GM18867 (cell line): ENCODE measurements around the gene MYO16.
"Not testable (repeated sequence)": the region's sequence is repeated elsewhere in the genome, so short reads cannot be mapped to it uniquely, and the experiment has no call there.

ENCODE experiments used
- ATAC-seq: cut with Tn5 transposase; IDR thresholded peaks from one replicate; pipeline ENCODE4 v1.9.1; 2021; ENCODE audit warnings: mild to moderate bottlenecking, moderate library complexity; ENCODE audit not compliant: unreplicated experiment

The MYO16 gene

DNA sequence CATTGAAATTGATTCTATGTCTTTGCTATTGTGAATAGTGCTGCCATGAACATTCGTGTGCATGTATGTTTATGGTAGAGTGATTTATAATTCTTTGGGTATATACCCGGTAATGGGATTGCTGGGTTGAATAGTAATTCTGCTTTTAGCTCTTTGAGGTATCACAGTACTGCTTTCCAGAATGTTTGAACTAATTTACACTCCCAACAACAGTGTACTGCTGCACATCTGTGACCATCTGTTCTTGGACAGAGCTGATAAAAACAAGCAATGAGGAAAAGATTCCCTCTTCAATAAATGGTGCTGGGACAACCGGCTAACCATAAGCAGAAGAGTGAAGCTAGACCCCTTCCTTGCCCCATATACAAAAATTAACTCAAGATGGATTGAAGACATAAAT is 231.0 kb downstream of the MYO16 start:
- no peak for ATAC-seq

DNA sequence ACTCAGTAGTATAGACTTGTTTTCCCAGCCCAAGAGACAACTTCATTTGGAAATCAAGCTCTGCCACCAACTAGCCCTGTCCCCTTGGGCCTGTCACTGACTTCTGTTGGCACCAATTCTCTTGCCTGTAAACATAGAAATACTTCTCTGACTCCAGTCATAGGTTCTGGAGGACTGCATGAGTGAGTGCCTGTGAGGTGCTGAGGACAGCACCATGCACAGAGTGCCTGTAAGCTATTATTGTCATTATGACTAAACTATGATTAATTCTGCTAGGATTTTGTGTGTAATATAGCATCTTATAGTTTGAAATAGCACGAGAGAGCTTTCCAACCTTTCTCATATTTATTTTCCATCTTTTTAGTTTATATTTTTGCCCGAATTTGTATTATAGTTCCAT is 247.9 kb downstream of the MYO16 start:
- ATAC-seq: no peak

DNA sequence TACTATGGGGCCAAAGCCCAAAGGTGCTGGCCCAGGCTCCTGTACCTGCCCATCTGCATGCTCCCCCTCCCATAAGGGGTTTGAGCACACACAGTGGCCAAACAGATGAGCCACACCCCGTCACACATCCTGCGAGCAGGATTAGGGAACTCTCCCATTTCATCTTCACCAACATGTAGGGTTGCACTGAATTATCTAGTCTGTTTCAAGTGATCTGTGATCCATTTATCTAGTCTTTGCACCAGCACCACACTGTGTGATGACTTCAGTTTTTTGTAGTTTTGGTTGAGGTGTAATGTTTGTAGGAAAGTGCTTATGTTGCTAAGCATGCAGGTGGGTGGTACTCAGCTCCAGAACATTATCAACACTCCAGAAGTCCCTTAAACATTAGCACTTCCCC is 249.3 kb downstream of the MYO16 start:
- ATAC-seq: no peak

DNA sequence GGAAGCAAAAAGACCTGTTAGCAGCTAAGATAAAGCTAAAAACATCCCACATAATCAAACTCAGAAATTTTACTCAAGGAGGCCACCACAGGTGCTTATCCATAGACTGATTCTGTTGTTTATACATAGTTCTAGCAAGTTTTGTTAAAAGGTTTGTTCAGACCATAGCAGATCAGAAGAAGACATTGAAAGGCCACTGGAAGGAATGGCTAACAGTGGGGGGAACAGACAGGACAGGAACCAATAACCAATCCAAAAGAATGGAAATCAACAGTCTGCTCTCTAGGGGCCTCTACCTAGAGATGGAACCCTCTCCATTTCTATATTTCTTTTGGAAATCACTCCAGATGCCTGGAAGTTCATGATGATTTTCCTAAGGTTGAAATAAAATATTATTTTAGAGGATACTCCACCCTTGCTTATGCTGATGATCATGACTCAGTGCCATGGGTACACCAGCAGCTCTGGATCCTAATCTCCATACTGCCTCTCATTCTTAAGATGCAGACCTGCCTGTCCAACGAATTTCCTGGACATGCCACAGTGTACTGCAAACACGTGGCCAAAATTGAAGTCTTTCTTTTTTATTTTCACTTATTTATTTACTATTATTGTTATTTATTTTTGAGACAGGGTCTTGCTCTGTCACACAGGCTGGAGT is 260.0 kb downstream of the MYO16 start:
- no peak for ATAC-seq

DNA sequence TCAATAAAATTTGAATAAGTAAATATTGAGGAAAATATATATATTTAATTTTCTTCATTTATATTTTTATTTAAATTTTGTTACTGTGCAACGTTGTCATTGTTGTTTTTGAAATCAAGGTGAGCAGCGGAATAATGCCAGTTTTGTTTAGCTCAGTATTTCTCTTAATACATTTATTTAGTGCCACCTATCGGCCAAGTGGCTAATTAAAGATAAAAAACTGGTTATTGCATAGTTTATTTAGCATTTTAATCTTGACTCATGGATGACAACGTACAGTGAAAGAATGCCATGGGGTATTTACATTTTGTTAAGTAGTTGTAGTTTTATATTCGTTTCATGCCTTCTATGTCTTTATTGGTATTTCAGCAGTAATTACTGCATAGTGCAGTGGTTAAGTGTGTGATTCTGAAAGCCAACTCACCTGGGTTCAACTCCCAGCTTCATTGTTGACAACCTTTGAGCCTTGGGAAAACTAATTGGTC is 265.9 kb downstream of the MYO16 start:
- ATAC-seq: peak; percentile 65

DNA sequence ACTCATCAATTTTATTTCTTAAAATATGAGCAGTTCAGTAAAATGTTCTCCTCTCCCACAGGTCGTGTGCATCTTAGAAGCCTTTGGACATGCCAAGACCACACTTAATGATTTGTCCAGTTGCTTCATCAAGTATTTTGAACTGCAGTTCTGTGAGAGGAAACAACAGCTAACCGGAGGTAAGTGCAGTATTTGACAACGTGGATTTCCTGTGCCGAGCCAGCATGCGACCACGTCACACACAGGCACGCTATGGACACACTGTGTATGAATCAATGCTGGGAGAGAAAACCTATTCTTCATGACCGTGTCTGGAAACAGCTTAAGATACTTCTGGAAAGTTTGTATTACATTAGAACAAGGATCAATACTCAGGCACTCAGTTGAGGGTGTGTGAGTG is 268.5 kb downstream of the MYO16 start:
- no peak for ATAC-seq

DNA sequence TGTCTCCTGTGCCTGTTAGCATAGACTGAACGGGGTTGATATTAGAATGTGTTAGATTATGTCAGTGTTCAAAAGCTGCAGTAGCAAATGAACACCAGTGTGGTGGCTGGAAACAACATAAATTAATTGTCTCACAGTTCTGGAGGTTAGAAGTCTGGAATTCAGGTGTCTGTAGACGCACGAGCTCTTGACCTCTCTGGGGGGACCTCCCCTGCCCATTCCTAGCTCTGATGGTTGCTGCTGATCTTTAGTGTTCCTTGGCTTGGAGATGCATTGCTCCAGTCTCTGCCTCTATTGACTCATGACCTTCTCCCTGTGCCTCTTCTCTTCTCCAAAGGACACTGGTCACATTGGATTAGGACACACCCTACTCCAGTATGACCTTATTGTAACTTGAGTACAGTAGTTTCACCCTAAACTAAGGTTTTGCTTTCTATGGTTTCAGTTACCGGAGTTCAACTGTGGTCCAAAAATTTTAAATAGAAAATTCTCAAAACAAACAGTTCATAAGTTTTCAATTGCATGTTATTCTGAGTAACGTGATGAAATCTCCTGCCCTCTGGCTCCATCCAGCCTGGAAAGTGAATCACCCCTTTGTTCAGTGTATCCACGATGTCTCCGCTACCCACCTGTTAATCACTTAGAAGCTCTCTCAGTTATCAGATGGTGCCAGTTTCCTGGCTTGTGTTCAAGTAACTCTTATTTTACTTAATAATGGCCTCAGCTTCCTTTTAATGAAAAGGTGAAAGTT is 273.2 kb downstream of the MYO16 start:
- no peak for ATAC-seq

DNA sequence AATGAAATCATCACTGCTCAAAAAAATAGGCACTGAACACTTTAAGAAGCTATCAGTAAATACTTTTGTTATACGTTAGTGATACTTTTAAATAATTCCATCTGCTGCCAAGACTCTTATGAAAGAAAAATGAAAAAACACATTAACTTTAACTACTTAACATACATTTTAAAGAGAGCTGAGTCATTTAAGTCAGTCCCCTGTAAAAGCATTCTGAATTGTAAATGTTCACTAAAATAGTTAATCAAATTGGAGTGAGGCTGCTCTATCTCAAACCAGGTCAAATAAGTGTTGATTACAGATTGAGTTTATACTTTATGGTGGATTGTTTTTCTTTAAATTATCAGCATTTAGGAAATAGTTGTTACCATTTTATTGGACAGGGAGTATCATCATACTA is 274.2 kb downstream of the MYO16 start:
- ATAC-seq: no peak

DNA sequence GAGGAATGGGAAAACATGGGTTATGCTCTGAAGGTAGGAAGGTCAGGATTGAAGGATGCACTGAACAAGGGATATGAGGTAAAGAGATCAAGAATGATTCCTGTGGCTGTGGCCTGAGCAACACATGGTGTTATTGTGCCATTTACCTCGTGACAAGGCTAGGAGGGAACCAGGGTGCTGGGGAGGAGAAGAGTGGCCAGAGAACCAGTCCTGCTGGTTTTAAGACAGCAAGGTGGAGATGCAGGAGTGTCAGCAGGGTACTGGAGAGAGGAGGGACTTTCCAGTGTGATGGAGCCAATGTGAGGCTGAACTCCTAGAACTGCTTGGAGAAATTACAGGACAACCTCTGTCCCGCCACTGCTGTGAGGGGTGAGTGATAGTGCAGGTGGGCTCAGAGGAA is 282.4 kb downstream of the MYO16 start:
- ATAC-seq: no peak

DNA sequence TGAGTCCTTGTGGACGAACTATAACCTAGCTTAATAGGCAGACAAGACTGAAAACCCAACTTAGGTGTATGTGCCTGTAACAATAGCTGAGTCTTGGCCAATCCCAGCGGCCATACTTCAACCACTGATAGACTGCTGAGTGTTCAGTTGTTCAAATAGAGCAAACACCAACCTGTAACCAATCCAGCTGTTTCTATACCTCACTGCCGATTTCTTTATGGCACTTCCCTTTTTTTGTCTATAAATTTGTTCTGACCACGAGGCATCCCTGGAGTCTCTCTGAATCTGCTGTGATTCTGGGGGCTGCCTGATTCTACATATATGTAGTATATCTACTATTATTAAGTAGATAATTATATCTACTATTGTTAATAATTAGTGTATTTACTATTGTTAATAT is 284.3 kb downstream of the MYO16 start:
- not testable (repeated sequence) for ATAC-seq

DNA sequence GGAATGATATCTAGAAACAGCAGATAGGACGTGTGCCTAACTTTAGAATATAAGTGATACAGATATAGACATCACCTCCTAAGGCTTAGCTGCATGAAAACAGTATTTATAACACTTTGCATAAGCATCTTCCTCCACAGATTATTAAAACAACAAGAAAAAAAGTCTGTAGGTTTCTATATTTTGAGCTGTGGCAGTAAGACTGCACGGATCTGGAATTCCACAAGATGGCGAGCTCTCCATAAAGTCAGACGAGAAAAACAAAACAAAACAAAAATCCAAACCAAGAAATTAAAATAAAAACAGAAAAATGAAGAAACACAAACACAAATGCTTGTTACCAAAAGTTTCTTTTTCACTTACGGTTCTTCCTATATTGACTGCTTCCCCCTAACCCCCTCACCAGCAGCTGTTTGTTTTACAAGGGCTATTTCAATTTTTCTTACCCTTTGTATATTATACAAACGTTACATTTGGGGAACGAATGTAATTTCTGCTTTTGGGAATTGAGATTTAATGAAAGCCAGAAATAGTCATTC is 285.8 kb downstream of the MYO16 start:
- peak; percentile 30 for ATAC-seq

DNA sequence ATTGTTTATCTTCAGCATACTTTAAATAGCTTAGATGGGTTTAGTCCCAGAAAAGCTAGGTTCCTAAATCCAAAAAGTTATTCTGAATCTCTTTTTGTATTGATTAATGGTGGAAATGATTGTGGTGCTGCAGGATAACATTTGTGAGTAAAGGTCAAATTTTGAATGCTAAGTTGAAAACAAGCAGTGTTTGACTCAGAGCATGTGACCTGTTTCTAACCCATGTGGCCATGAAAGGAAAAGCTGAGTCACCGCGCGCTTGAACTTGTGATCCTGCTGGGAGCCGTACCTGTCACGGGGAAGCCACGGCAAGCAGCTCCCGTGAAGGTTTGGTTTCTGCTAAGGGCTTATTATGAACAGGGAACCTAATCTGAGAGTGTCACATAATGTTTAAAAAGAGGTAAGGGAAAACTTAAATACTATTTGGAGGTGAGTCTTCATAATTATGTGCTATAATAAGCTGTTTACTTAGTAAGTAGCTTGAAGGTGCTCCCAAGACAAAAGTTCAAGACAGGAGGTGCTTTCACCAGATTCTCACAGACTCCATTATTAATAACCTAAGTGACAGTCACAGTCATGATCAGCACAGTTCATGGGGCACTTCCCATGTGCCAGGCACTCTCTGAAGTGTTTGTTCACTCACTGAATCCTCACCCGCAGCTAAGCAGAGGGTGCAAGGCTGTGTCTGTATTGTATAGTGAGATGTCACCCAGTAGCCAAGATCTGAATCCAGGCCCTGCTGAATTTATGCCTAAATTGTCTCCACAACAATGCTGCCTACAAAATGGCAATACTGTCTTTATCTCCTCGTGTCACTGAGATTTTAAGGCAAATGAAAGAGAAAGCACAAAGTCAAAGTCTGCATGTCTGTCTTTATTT is 286.5 kb downstream of the MYO16 start:
- peak; percentile 95 for ATAC-seq

DNA sequence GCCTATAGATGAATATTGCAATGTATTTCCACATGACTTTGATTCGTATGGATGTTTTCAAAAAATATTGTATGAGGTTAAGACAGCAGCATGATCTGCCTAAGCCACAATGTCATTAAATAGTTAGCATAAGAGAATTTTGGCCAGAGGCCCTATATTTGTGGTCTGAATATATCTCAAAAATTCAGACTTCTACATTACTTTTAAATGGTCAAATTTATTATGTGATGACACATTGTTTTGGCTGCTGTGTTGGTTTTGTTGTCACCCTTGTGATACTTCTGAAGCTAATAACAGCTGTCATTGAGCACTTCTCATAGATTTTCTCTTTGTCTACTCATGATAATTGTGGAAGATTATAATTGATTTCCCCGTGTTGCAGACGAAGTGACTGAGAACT is 288.2 kb downstream of the MYO16 start:
- ATAC-seq: no peak

DNA sequence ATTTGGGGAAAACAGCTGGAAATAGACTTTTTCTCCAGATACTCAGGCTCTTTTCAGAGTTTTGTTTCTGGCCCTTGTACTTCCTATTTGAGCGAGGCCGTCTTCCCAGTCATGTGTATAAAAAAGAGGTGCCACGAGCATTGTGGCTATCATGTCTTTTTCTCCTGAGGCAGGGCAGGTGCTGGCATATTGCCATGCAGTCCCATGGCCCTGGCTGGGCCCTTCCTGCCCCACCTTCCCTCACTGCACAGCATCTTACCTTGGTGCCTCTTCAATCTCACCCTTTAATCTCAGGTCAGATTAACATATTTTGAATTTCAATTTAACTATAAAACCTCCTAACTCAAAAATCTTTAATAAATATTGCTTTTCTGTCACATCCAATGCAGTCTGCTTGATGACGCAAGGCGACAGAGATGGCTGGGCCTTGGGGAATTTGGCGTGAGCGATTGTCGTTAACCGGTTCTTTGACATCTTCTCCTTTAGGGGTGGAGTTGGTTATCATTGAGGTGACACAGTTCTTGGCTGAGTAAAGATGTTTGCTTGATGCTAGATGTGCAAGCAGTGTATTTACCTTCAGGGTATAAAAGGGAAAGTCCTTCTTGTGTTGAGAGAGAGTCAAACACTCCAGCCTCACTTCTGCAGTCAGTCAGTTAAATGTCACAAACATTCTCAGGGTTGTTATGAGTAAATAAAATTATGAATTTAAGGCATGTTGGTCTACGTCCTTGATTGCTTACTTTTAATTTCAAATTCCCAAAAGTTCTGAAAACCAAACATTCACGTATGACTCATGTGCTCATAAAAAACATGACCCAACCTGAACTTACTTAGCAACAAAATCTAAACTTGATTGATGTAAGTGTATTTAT is 289.9 kb downstream of the MYO16 start:
- no peak for ATAC-seq

DNA sequence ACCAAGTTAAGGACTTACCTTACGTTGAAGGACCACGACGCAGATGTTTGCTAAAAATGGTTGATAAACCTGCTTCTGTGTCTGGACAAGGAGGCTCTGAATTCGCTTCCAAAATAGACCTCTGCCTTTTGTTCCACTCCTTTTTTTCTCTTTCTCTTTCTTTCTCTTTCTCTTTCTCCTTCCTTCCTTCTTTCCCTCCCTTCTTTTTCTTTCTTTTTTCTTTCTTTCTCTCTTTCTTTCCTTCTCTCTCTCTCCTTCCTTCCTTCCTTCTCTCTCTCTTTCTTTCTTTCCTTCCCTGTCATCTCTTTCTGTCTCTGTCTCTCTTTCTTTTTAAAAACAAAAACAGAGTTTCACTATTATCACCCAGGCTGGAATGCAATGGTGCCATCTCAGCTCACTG is 290.7 kb downstream of the MYO16 start:
- no peak for ATAC-seq

DNA sequence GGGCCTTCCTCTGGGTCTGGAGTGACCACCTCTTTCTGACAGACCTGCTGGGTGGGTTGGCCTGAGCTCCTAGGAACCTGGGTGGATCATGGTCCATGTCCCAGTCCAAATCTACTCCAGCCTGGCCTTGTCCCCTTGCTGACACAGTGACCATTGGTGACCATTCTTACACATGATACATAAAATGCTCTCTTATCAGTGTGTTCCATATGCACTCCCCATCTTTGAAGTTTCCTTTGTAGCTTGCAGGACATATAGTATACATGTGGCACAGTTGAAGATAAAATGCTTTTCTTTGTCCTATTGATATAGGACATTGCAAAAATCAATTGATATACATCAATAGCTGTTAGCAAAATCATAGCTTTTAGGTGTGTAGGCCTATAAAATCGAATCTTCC is 291.8 kb downstream of the MYO16 start:
- ATAC-seq: no peak

DNA sequence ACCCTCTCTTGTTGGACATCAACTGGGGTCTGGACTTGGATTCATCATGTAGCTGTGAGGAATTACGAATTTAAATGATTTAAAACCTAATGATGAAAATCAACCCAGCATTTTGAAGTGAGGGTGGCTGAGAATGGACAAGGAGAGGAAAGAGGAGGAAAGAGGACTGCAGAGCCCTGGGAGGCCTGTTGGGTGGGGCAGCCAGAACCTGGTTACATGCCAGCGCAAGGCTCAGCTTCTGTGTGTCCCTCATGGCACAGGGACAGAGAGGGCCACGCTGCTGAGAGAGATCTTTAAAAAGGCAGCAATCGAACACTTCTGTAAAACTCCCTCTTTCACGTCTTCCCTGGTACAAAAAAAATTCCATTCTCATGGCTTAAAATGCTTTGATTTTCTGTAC is 292.7 kb downstream of the MYO16 start:
- no peak for ATAC-seq

DNA sequence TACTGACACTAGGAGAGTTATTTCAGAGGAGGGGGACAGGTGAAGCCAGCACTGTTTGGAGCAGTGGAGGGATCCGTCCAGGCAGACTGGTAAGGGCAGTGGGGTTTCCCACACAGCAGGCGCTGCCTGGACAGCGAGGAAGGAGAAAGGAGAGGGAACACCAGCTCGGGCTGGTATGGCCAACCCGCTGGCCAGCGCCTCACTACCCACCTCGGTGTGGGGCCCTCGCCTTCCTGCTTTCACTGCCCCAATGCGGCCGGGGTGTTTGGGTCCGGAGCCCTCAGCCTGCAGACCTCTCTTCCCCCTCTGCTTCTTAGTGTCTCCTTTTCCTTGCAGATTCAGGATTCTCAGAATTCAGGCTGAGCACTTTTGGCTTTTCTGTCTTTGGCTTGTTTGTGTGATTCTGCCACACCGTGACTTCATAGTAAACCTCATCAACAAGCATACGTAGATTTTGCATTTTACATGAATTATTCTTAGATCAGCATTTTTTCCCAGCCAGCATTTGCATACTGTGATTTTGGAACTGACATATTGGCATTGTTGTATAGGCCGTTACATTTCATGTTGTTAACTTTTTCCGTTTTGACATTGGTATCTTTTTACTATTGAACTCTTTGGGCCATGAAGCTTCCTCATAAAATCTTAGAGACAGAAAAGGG is 294.1 kb downstream of the MYO16 start:
- no peak for ATAC-seq

DNA sequence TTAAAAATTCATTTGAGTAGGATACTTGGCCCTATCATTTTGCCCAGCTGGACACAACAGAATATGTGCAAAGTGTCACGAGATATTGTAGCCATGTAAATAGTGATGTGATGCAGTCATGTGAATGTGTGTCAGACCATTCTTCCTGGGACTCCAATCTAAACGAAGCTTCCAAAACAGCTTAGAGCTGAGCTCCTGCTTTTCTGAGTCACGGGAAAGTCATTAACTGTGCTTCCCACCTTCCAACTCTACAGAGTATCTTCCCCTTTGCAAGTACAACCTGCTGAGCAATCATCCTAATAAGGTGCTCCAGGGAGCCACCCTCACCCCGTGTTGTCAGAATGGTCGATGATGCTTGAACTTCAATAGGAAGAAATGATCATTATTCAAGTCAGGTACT is 294.7 kb downstream of the MYO16 start:
- no peak for ATAC-seq

DNA sequence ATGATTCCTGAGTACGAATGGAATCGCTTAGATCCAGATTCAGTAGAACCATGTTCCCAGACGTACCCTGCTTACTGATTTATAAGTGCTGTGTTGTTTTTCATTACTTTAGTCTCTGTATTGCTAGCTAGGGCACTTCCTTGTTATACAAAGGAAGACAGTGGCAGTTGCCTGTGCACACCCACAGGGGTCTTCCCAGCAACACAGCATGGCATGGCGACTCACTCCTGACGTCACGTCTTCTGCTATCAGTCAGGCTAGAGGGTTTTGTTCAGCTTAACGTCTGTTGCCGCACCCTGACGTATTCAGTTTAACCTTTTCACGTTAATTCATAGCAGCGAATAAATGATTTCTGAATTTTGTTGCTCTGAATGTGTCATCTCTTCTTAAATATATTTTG is 295.1 kb downstream of the MYO16 start:
- no peak for ATAC-seq
